Suprapubic skin (tissue), 4 donors: ENCODE results near the gene CDC37L1. TPM values are rescaled to one million over a fixed set of nuclear protein-coding genes. Genes with fewer than 3 reads are reported as not detected.

Source experiments
- DNase-seq, 2 donors: peaks; one replicate each; pipeline ENCODE4 v3.0.0-alpha.2; 2019; ENCODE audit warnings: low spot score in 2 of 2
- H3K27ac ChIP-seq: fragments of 200-600 bp; sonication (generic); one replicate; pipeline ENCODE4 v1.5.1; 2019
- H3K27me3 ChIP-seq: fragments of 200-600 bp; sonication (generic); one replicate; pipeline ENCODE4 v1.5.1; 2019
- H3K36me3 ChIP-seq: fragments of 200-600 bp; sonication (generic); one replicate; pipeline ENCODE4 v1.5.1; 2019
- H3K4me1 ChIP-seq: fragments of 200-600 bp; sonication (generic); one replicate; pipeline ENCODE4 v1.5.1; 2019
- H3K4me3 ChIP-seq: fragments of 200-600 bp; sonication (generic); one replicate; pipeline ENCODE4 v1.5.1; 2019; ENCODE audit warnings: mild to moderate bottlenecking
- H3K9me3 ChIP-seq: fragments of 200-600 bp; sonication (generic); one replicate; pipeline ENCODE4 v1.5.1; 2019
- CTCF ChIP-seq, 2 donors: fragments of 200-600 bp in 1 of 2; fragments of 450-650 bp in 1 of 2; sonication (generic) in 1 of 2; IDR thresholded peaks; one replicate each; pipeline ENCODE4 v1.5.1; 2016 to 2019; ENCODE audit warnings: antibody characterized with exemption in 2 of 2, mild to moderate bottlenecking in 1 of 2, moderate library complexity in 1 of 2
- EP300 ChIP-seq: sonication (generic); formaldehyde crosslinking; IDR thresholded peaks from one replicate; pipeline ENCODE4 v1.6.1; 2017; ENCODE audit warnings: antibody characterized with exemption
- POLR2A ChIP-seq, 2 donors: fragments of 450-650 bp; IDR thresholded peaks; one replicate each; pipeline ENCODE4 v1.6.1; 2017; ENCODE audit warnings: antibody characterized with exemption in 2 of 2, mild to moderate bottlenecking in 2 of 2, moderate library complexity in 2 of 2
- POLR2AphosphoS5 ChIP-seq, 3 donors: sonication (generic); formaldehyde crosslinking; IDR thresholded peaks; one replicate each; pipeline ENCODE4 v1.6.1; 2017; ENCODE audit warnings: antibody characterized with exemption in 3 of 3
- WGBS: methylation state at CpG from one replicate; pipeline ENCODE4 v1.1.5; 2018; 5-methylcytosine and 5-hydroxymethylcytosine counted together
- total RNA-seq, 4 donors: library from RNA; depleted of rRNA; stranded (reverse); fragments of >200 nt; gene quantifications; one replicate each; pipeline ENCODE4 v1.1.0, GENCODE V29; 2016

Gene CDC37L1
- total RNA-seq, 4 donors from 2014 or later, result 17.3 to 26.1 (median 23.5) TPM

- Histone ChIP-seq H3K4me3 (peak overlapping the region; percentile 92), H3K36me3 (peaks cover 3% of the 10 kb centered on the region), H3K27ac (peak overlapping the region; percentile 97), H3K4me1 (peaks cover 27% of the 10 kb centered on the region), H3K27me3 (no peaks in the 10 kb centered on the region), H3K9me3 (no peaks in the 10 kb centered on the region)
- WGBS, result 35% methylated on average over 2 of the region's 2 CpGs
- TF ChIP-seq POLR2AphosphoS5 (IDR thresholded peaks at IDR 0.05), result no peak
- TF ChIP-seq CTCF (IDR thresholded peaks at IDR 0.05), result no peak
- TF ChIP-seq EP300, result no peak
- no peak for TF ChIP-seq POLR2A (IDR thresholded peaks at IDR 0.05)
- DNase-seq, result no peak
These were observed 1.4 kb downstream of the CDC37L1 start for GRCh38 chr9:4680750-4681149.

- Histone ChIP-seq H3K9me3 (no peaks in the 10 kb centered on the region), H3K4me1 (peaks cover 32% of the 10 kb centered on the region), H3K27ac (no peak overlapping the region), H3K4me3 (no peak overlapping the region), H3K27me3 (no peaks in the 10 kb centered on the region), H3K36me3 (peaks cover 8% of the 10 kb centered on the region)
- no peak for DNase-seq
- WGBS, result 94% methylated on average over 4 of the region's 4 CpGs
- TF ChIP-seq EP300, result no peak
- TF ChIP-seq POLR2AphosphoS5 (IDR thresholded peaks at IDR 0.05), result no peak
- no peak for TF ChIP-seq POLR2A (IDR thresholded peaks at IDR 0.05)
- TF ChIP-seq CTCF (IDR thresholded peaks at IDR 0.05), result no peak
These were observed 5.5 kb downstream of the CDC37L1 start for GRCh38 chr9:4684820-4685219.

- Histone ChIP-seq H3K4me1 (peaks cover 22% of the 10 kb centered on the region), H3K4me3 (no peak overlapping the region), H3K36me3 (peaks cover 12% of the 10 kb centered on the region), H3K9me3 (no peaks in the 10 kb centered on the region), H3K27ac (no peak overlapping the region), H3K27me3 (no peaks in the 10 kb centered on the region)
- TF ChIP-seq POLR2A (IDR thresholded peaks at IDR 0.05), result no peak
- no peak for TF ChIP-seq POLR2AphosphoS5 (IDR thresholded peaks at IDR 0.05)
- WGBS, result 81% methylated on average over 4 of the region's 4 CpGs
- DNase-seq, result no peak
These were observed 6.7 kb downstream of the CDC37L1 start for GRCh38 chr9:4686112-4686511.

- DNase-seq, result no peak
- H3K27ac ChIP-seq, result no peak overlapping the region
- H3K27me3 ChIP-seq, result no peaks in the 10 kb centered on the region
- no peak overlapping the region for H3K4me3 ChIP-seq
- peaks cover 16% of the 10 kb centered on the region for H3K36me3 ChIP-seq
- peaks cover 17% of the 10 kb centered on the region for H3K4me1 ChIP-seq
- no peaks in the 10 kb centered on the region for H3K9me3 ChIP-seq
- 59% methylated on average over 1 of the region's 1 CpG for WGBS
- TF ChIP-seq POLR2AphosphoS5 (IDR thresholded peaks at IDR 0.05) (no peak), EP300 (no peak), POLR2A (IDR thresholded peaks at IDR 0.05) (no peak), CTCF (IDR thresholded peaks at IDR 0.05) (no peak)
These were observed 7.2 kb downstream of the CDC37L1 start for GRCh38 chr9:4686584-4686983.

- no peaks in the 10 kb centered on the region for H3K27me3 ChIP-seq
- no peak for DNase-seq
- WGBS, result 76% methylated on average over 2 of the region's 2 CpGs
- peaks cover 13% of the 10 kb centered on the region for H3K4me1 ChIP-seq
- no peak for TF ChIP-seq POLR2AphosphoS5 (IDR thresholded peaks at IDR 0.05)
- TF ChIP-seq EP300, result no peak
- no peak for TF ChIP-seq POLR2A (IDR thresholded peaks at IDR 0.05)
- TF ChIP-seq CTCF (IDR thresholded peaks at IDR 0.05), result no peak
- H3K36me3 ChIP-seq, result peaks cover 20% of the 10 kb centered on the region
- H3K9me3 ChIP-seq, result no peaks in the 10 kb centered on the region
- no peak overlapping the region for H3K27ac ChIP-seq
- H3K4me3 ChIP-seq, result no peak overlapping the region
These were observed 9.7 kb downstream of the CDC37L1 start for GRCh38 chr9:4689021-4689420.

- Histone ChIP-seq H3K27me3 (no peaks in the 10 kb centered on the region), H3K36me3 (peaks cover 27% of the 10 kb centered on the region), H3K9me3 (no peaks in the 10 kb centered on the region), H3K4me1 (peaks cover 13% of the 10 kb centered on the region), H3K27ac (no peak overlapping the region), H3K4me3 (no peak overlapping the region)
- WGBS, result 65% methylated on average over 1 of the region's 1 CpG
- no peak for TF ChIP-seq EP300
- no peak for TF ChIP-seq CTCF (IDR thresholded peaks at IDR 0.05)
- TF ChIP-seq POLR2AphosphoS5 (IDR thresholded peaks at IDR 0.05), result no peak
- no peak for TF ChIP-seq POLR2A (IDR thresholded peaks at IDR 0.05)
- no peak for DNase-seq
These were observed 10.3 kb downstream of the CDC37L1 start for GRCh38 chr9:4689687-4690104.
